KMS-11 (cell line): ENCODE results near the gene PHYH.

Experiments used
- H2AFZ ChIP-seq: fragments of 200-600 bp; sonication (generic); 2 replicates; pipeline ENCODE4 v1.6.1; 2016; ENCODE audit warnings: antibody characterized with exemption, mixed run types, low read depth
- H3K27ac ChIP-seq: fragments of 200-600 bp; sonication (generic); 2 replicates; pipeline ENCODE4 v1.6.1; 2016; ENCODE audit warnings: mild to moderate bottlenecking, mixed run types
- H3K27me3 ChIP-seq: fragments of 200-600 bp; sonication (generic); 2 replicates; pipeline ENCODE4 v1.6.1; 2017; ENCODE audit warnings: mild to moderate bottlenecking, low read depth, mixed run types, moderate library complexity; ENCODE audit not compliant: insufficient read depth
- H3K36me3 ChIP-seq: fragments of 200-600 bp; sonication (generic); 2 replicates; pipeline ENCODE4 v1.6.1; 2017; ENCODE audit warnings: mild to moderate bottlenecking, mixed run types; ENCODE audit not compliant: insufficient read depth
- H3K4me1 ChIP-seq: fragments of 200-600 bp; sonication (generic); 2 replicates; pipeline ENCODE4 v1.6.1; 2016; ENCODE audit warnings: mild to moderate bottlenecking, low read depth, mixed run types; ENCODE audit not compliant: poor library complexity, severe bottlenecking
- H3K4me2 ChIP-seq: fragments of 200-600 bp; sonication (generic); 2 replicates; pipeline ENCODE4 v1.7.0; 2016; ENCODE audit warnings: mild to moderate bottlenecking, mixed run types
- H3K4me3 ChIP-seq: fragments of 200-600 bp; sonication (generic); IDR thresholded peaks from 2 replicates; pipeline ENCODE4 v1.6.1; 2017; ENCODE audit warnings: low read depth, low read length, mixed read lengths; ENCODE audit not compliant: insufficient read depth
- H3K79me2 ChIP-seq: fragments of 200-600 bp; sonication (generic); 2 replicates; pipeline ENCODE4 v1.6.1; 2016; ENCODE audit warnings: low read depth, mixed run types; ENCODE audit not compliant: insufficient read depth
- H3K9ac ChIP-seq: fragments of 200-600 bp; sonication (generic); 2 replicates; pipeline ENCODE4 v1.6.1; 2016; ENCODE audit warnings: mild to moderate bottlenecking, mixed run types
- H4K20me1 ChIP-seq: fragments of 200-600 bp; sonication (generic); 2 replicates; pipeline ENCODE4 v1.6.1; 2016; ENCODE audit warnings: mild to moderate bottlenecking, mixed run types; ENCODE audit not compliant: insufficient read depth
- TF ChIP-seq, protein P1 (sequence below): fragments of 200-600 bp; sonication (generic); conservative IDR thresholded peaks from 2 replicates; pipeline ENCODE4 v1.6.1; 2017; ENCODE audit warnings: low read depth, mild to moderate bottlenecking, antibody characterized with exemption, low read length, moderate library complexity, mixed read lengths

The PHYH gene

DNA sequence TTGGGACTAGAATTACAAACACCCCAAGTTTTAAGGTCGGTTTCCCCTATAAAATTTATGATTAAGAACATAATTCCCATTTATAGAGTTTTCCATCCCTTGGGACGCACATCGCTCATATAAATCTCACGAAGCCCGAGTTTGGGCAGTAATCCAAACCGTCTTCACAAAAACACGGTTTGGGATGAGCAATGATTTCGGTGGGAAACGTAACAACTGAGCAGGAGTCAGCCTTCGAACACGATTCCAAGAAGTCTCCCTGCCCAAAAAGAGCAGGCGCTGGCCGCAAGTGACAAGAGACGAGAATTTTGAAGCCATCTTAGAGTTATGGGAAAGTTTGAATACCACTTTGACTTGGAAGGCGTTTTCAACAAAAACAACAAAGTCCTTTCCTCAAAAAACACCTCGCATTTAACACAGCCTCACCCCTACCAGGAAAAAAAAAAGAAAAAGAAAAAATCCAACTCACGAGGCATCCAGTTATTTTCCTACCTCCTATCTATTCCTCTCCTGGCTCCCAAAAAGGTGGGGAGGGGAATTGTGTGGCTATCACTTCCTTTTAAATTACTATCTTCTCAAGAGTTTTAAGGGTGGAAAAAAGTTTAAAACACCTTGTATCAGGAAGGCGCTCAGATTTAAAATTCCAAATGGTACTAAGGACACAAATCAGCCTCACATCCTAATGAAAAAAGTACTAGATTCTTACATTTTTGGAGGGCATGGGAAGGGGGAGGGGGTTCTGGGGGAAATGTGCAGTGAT, 46.6 kb upstream of the PHYH start:
- H3K79me2 ChIP-seq, result peaks cover 56% of the 10 kb centered on the region
- H3K4me1 ChIP-seq, result peaks cover 61% of the 10 kb centered on the region
- TF ChIP-seq, protein P1, sequence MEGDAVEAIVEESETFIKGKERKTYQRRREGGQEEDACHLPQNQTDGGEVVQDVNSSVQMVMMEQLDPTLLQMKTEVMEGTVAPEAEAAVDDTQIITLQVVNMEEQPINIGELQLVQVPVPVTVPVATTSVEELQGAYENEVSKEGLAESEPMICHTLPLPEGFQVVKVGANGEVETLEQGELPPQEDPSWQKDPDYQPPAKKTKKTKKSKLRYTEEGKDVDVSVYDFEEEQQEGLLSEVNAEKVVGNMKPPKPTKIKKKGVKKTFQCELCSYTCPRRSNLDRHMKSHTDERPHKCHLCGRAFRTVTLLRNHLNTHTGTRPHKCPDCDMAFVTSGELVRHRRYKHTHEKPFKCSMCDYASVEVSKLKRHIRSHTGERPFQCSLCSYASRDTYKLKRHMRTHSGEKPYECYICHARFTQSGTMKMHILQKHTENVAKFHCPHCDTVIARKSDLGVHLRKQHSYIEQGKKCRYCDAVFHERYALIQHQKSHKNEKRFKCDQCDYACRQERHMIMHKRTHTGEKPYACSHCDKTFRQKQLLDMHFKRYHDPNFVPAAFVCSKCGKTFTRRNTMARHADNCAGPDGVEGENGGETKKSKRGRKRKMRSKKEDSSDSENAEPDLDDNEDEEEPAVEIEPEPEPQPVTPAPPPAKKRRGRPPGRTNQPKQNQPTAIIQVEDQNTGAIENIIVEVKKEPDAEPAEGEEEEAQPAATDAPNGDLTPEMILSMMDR, result no peak
- H3K27me3 ChIP-seq, result no peaks in the 10 kb centered on the region
- no peaks in the 10 kb centered on the region for H4K20me1 ChIP-seq
- no peak overlapping the region for H2AFZ ChIP-seq
- H3K4me2 ChIP-seq, result peak overlapping the region; percentile 79
- peaks cover 4% of the 10 kb centered on the region; the same call in 1 of the 2 replicates for H3K36me3 ChIP-seq
- H3K9ac ChIP-seq, result peak overlapping the region; percentile 94
- no peak overlapping the region for H3K4me3 ChIP-seq
- peak overlapping the region; percentile 100 for H3K27ac ChIP-seq

- Histone ChIP-seq H4K20me1 (no peaks in the 10 kb centered on the region), H3K27ac (peak overlapping the region; percentile 57), H3K4me1 (peaks cover 99% of the 10 kb centered on the region), H3K4me2 (peak overlapping the region; percentile 97), H3K9ac (peak overlapping the region; percentile 1; the same call in 1 of the 2 replicates), H3K4me3 (no peak overlapping the region), H3K79me2 (peaks cover 86% of the 10 kb centered on the region), H3K36me3 (peaks cover 10% of the 10 kb centered on the region; the same call in 1 of the 2 replicates), H2AFZ (no peak overlapping the region), H3K27me3 (no peaks in the 10 kb centered on the region)
- TF ChIP-seq, protein P1, result no peak
These were observed 40.9 kb upstream of the PHYH start for GRCh38 chr10:13340626-13341376.

DNA sequence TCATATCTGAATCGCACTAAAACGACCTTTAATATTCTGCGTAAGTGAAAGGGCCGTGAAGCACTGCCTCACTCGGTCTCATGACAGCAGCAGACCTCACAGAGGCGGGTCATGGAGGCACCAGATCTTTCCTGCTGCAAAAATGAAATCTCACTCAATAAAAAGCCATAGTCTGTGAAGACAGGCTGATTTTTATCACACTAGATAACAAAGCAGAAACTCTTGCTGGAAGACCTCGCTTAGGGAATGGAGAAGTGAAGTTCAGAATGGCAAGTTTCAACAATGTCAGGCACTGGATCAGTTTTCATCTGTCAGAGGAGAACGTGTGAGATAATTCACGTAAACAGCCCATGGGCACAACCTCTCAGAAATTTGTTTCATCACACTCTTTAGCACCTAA, 40.2 kb upstream of the PHYH start:
- peaks cover 79% of the 10 kb centered on the region for H3K79me2 ChIP-seq
- H2AFZ ChIP-seq, result no peak overlapping the region
- no peak overlapping the region for H3K4me3 ChIP-seq
- no peaks in the 10 kb centered on the region for H4K20me1 ChIP-seq
- H3K4me2 ChIP-seq, result peak overlapping the region; percentile 97
- peak overlapping the region; percentile 1; the same call in 1 of the 2 replicates for H3K9ac ChIP-seq
- TF ChIP-seq, protein P1, result no peak
- H3K27ac ChIP-seq, result peak overlapping the region; percentile 57
- H3K36me3 ChIP-seq, result peaks cover 10% of the 10 kb centered on the region; the same call in 1 of the 2 replicates
- H3K27me3 ChIP-seq, result no peaks in the 10 kb centered on the region
- H3K4me1 ChIP-seq, result peaks cover 97% of the 10 kb centered on the region

DNA sequence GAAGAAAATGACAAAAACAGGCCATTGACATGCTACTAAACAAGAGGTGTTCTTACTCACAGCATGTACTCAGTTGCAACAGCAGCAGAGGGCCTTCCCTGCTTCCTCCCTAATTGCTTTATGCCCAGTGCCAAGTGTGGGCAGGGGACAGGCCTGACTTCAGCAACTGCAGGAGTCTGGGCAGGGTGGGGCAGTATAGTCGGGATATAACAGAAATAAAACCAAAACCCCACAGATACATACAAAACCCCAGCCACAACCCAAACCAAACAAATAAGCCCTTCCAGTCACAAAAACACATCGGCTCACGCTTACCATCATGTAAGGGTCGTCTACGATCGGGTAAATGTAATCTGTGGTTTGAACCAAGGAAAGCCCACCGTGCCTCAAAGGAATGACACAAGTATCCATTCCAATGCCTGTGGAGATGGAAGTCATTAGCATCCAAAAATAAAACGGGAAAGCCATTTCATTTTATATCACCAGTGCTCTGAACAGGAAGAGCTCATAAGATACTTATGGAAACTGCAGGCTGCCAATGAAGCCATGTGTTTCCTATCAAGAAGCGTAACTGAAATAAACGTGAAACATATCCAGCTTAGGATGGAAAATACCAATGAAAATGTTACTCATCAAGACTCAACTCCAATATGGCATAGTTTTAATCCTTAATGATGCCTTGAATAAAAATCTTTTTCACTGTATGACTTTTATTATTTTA, 38.7 kb upstream of the PHYH start:
- H3K36me3 ChIP-seq, result peaks cover 7% of the 10 kb centered on the region; the same call in 1 of the 2 replicates
- no peak overlapping the region for H3K9ac ChIP-seq
- no peaks in the 10 kb centered on the region for H3K27me3 ChIP-seq
- no peaks in the 10 kb centered on the region for H4K20me1 ChIP-seq
- H3K4me2 ChIP-seq, result peak overlapping the region; percentile 97; the same call in 1 of the 2 replicates
- peaks cover 68% of the 10 kb centered on the region for H3K79me2 ChIP-seq
- no peak overlapping the region for H3K4me3 ChIP-seq
- peaks cover 81% of the 10 kb centered on the region for H3K4me1 ChIP-seq
- TF ChIP-seq, protein P1, result no peak
- no peak overlapping the region for H2AFZ ChIP-seq
- H3K27ac ChIP-seq, result peak overlapping the region; percentile 57; the same call in 1 of the 2 replicates
